T-cell (primary cell): Measurements from ENCODE around the gene SASS6. TPM values are rescaled to one million over a fixed set of nuclear protein-coding genes. Genes with fewer than 3 reads are reported as not detected.

ENCODE experiments used
- ATAC-seq, 4 experiments: fragments of 200-7000 bp in 3 of 4; fragments of 150-1000 bp in 1 of 4; cut with Tn5 transposase; replicated peaks in 1 of 4; 1 replicate in 3 of 4; 2 replicates in 1 of 4; pipeline ENCODE4 v1.10.0; 2021; ENCODE audit warnings: moderate library complexity in 3 of 4, mild to moderate bottlenecking in 2 of 4, moderate number of reproducible peaks in 1 of 4
- CTCF ChIA-PET, 2 donors: fragments of 300-600 bp; sonication (Branson Sonifier 250); formaldehyde crosslinking; loops; one replicate each; lab custom pipeline; 2022; ENCODE audit warnings: antibody characterized with exemption in 2 of 2; lab: Charles Lee
- POLR2A ChIA-PET, 2 donors: fragments of 300-600 bp; sonication (Branson Sonifier 250); formaldehyde crosslinking; loops; one replicate each; lab custom pipeline; 2022; ENCODE audit warnings: antibody characterized with exemption in 2 of 2; lab: Charles Lee
- DNase-seq, 35 experiments: peaks; one replicate each; pipeline versions ENCODE4 v3.0.0 to v3.0.0-alpha.2; 2013 to 2023
- H3K27ac ChIP-seq: one replicate; pipeline ENCODE4 v1.5.1; 2013; ENCODE audit warnings: low read length
- H3K27me3 ChIP-seq, 2 experiments: replicated peaks in 1 of 2; 1 replicate in 1 of 2; 2 replicates in 1 of 2; pipeline versions ENCODE4 v1.6.1 to v1.7.0; 2013; ENCODE audit warnings: low read length in 1 of 2, mixed read lengths in 1 of 2; ENCODE audit not compliant: control insufficient read depth in 2 of 2, insufficient read depth in 2 of 2; ENCODE audit errors: extremely low read depth in 1 of 2
- H3K36me3 ChIP-seq, 2 donors: 1 replicate in 1 of 2; 2 replicates in 1 of 2; pipeline versions ENCODE4 v1.6.1 to v1.7.0; 2013; ENCODE audit warnings: low read length in 1 of 2; ENCODE audit not compliant: control insufficient read depth in 2 of 2, insufficient read depth in 1 of 2; ENCODE audit errors: extremely low read depth in 1 of 2
- H3K4me1 ChIP-seq, 2 experiments: 1 replicate in 1 of 2; 2 replicates in 1 of 2; pipeline versions ENCODE4 v1.6.1 to v1.7.0; 2013; ENCODE audit warnings: low read length in 2 of 2, mixed read lengths in 1 of 2; ENCODE audit not compliant: insufficient read depth in 2 of 2, control insufficient read depth in 1 of 2; ENCODE audit errors: extremely low read depth in 1 of 2
- H3K4me3 ChIP-seq, 2 donors: 1 replicate in 1 of 2; 2 replicates in 1 of 2; pipeline versions ENCODE4 v1.5.1 to v1.7.0; 2013; ENCODE audit warnings: mild to moderate bottlenecking in 2 of 2, low read length in 1 of 2, moderate library complexity in 1 of 2; ENCODE audit not compliant: control insufficient read depth in 1 of 2; ENCODE audit errors: extremely low read depth in 1 of 2
- H3K9me3 ChIP-seq: 2 replicates; pipeline ENCODE4 v1.7.0; 2013
- H3K27ac Mint-ChIP-seq, 2 donors: one replicate each; pipeline ENCODE4 v1.8.0; 2020 to 2021; ENCODE audit warnings: mild to moderate bottlenecking in 2 of 2, mixed read lengths in 2 of 2
- H3K27me3 Mint-ChIP-seq, 2 donors: one replicate each; pipeline ENCODE4 v1.8.0; 2021 to 2022; ENCODE audit warnings: mixed read lengths in 2 of 2
- H3K36me3 Mint-ChIP-seq: one replicate; pipeline ENCODE4 v1.8.0; 2021; ENCODE audit warnings: mixed read lengths
- H3K4me1 Mint-ChIP-seq, 3 donors: one replicate each; pipeline ENCODE4 v1.8.0; 2020 to 2022; ENCODE audit warnings: mixed read lengths in 3 of 3, mild to moderate bottlenecking in 1 of 3
- H3K4me3 Mint-ChIP-seq, 3 donors: one replicate each; pipeline ENCODE4 v1.8.0; 2020 to 2022; ENCODE audit warnings: mild to moderate bottlenecking in 3 of 3, mixed read lengths in 3 of 3, moderate library complexity in 3 of 3
- H3K9me3 Mint-ChIP-seq, 3 donors: one replicate each; pipeline ENCODE4 v1.8.0; 2020 to 2022; ENCODE audit warnings: mixed read lengths in 3 of 3
- whole genome bisulfite sequencing: methylation state at CpG from one replicate; pipeline ENCODE4 v1.1.5; 2013; ENCODE audit warnings: missing lambda C conversion rate; ENCODE audit not compliant: insufficient coverage; 5-methylcytosine and 5-hydroxymethylcytosine counted together
- total RNA-seq, 35 experiments: library from RNA in 6 of 35; stranded (reverse) in 6 of 35; fragments of 120-200 nt in 1 of 35; gene quantifications; one replicate each; pipeline versions ENCODE4 v1.2.1 to v1.2.4 and lab custom pipeline; 2013 to 2026

Gene SASS6
- 1 to 10 TPM; 2.8 to 6.6 (median 4.4) TPM for total RNA-seq
- total RNA-seq (2013) = 5.3 TPM
- total RNA-seq (lab: John Stamatoyannopoulos, UW) = 2.6 to 27.7 (median 9.5) reads per million in 29 experiments

- H3K36me3 Mint-ChIP-seq = peaks cover 3% of the 10 kb centered on the region
- H3K4me3 Mint-ChIP-seq = peak within 1 kb of the TSS; percentile 96 to 99 (median 99)
- peak within 1 kb of the TSS; percentile 96 to 98 for H3K27ac Mint-ChIP-seq
- H3K36me3 ChIP-seq = peaks cover 0 to 11% of the 10 kb centered on the region in 2 donors
- H3K4me1 ChIP-seq = peaks cover 12 to 15% of the 10 kb centered on the region in 2 experiments
- peaks cover 30 to 43% (median 42%) of the 10 kb centered on the region in 3 donors for H3K4me1 Mint-ChIP-seq
- CTCF ChIA-PET = interaction anchor here in 1 of 2 donors (0.9 kb wide), 1 partner anchor 133 kb away, joined by 3 read pairs; the partner anchor contains the start of gene RTCA
- peak within 1 kb of the TSS; percentile 61 for H3K27ac ChIP-seq
- POLR2A ChIA-PET = interaction anchor here in 1 of 2 donors (0.6 to 1.0 kb wide), 5 partner anchors 117 to 326 kb away, joined by 3 to 4 read pairs (median 4); partner anchors contain the start of gene DBT
- peak within 1 kb of the TSS; percentile 96 to 99 for H3K4me3 ChIP-seq
- peak; percentile 78 to 96 (median 94) for DNase-seq
- H3K27me3 ChIP-seq = no peaks in the 10 kb centered on the region
- no peaks in the 10 kb centered on the region for H3K27me3 Mint-ChIP-seq
- ATAC-seq = peak; percentile 95 to 98 (median 96)
- no peaks in the 10 kb centered on the region for H3K9me3 Mint-ChIP-seq
- H3K9me3 ChIP-seq = no peaks in the 10 kb centered on the region
- WGBS = under 1% methylated on average over 48 of the region's 57 CpGs
Observed at GRCh38 chr1:100132566-100133477, at the start of gene SASS6, which contains the start of gene TRMT13. TSS of gene SASS6 (minus strand) at chr1:100132930. CDS start at chr1:100132814, 116 bp downstream. TSS of gene TRMT13 (plus strand) at chr1:100133163. CDS start at chr1:100133169, 6 bp downstream.

GRCh38 chr1:100178091-100178490, 45.4 kb upstream of the SASS6 start, which contains the start of gene LRRC39:
TSS of gene LRRC39 (minus strand) at chr1:100178256. CDS start at chr1:100168516, 9,740 bp downstream.
- ChIA-PET CTCF (no interaction called here), POLR2A (no interaction called here)
- DNase-seq (no peak), ATAC-seq (no peak)
- Mint-ChIP-seq H3K4me3 (no peak within 1 kb of the TSS), H3K36me3 (peaks cover 4% of the 10 kb centered on the region), H3K27me3 (no peaks in the 10 kb centered on the region), H3K9me3 (peaks cover 0 to 14% (median 0%) of the 10 kb centered on the region in 3 donors), H3K4me1 (no peaks in the 10 kb centered on the region), H3K27ac (no peak within 1 kb of the TSS)
- no peak within 1 kb of the TSS for H3K27ac ChIP-seq
- no CpG with 5 or more reads among the region's 5 CpGs for WGBS
- H3K27me3 ChIP-seq = no peaks in the 10 kb centered on the region
- H3K4me3 ChIP-seq = no peak within 1 kb of the TSS
- H3K4me1 ChIP-seq = no peaks in the 10 kb centered on the region
- no peaks in the 10 kb centered on the region for H3K9me3 ChIP-seq
- no peaks in the 10 kb centered on the region for H3K36me3 ChIP-seq

- Histone ChIP-seq H3K36me3 (no peaks in the 10 kb centered on the region), H3K9me3 (no peaks in the 10 kb centered on the region), H3K27me3 (no peaks in the 10 kb centered on the region), H3K4me3 (no peak overlapping the region), H3K4me1 (no peaks in the 10 kb centered on the region), H3K27ac (no peak overlapping the region)
- Mint-ChIP-seq H3K36me3 (peaks cover 4% of the 10 kb centered on the region), H3K9me3 (peaks cover 0 to 9% (median 0%) of the 10 kb centered on the region in 3 donors), H3K4me1 (no peaks in the 10 kb centered on the region), H3K27ac (no peak overlapping the region), H3K4me3 (no peak overlapping the region), H3K27me3 (no peaks in the 10 kb centered on the region)
- DNase-seq = no peak
- ChIA-PET CTCF (no interaction called here), POLR2A (no interaction called here)
- ATAC-seq = no peak
- no CpG with 5 or more reads among the region's 4 CpGs for WGBS
Observed at GRCh38 chr1:100177295-100178041, 44.7 kb upstream of the SASS6 start.

GRCh38 chr1:100168051-100168450, 35.3 kb upstream of the SASS6 start:
- no peaks in the 10 kb centered on the region for H3K4me1 Mint-ChIP-seq
- no peaks in the 10 kb centered on the region for H3K36me3 ChIP-seq
- no peak overlapping the region for H3K27ac ChIP-seq
- no peaks in the 10 kb centered on the region for H3K9me3 ChIP-seq
- WGBS = no CpG with 5 or more reads among the region's 2 CpGs
- H3K27ac Mint-ChIP-seq = no peak overlapping the region
- no peaks in the 10 kb centered on the region for H3K4me1 ChIP-seq
- H3K9me3 Mint-ChIP-seq = no peaks in the 10 kb centered on the region
- ATAC-seq (no peak), DNase-seq (no peak)
- H3K36me3 Mint-ChIP-seq = peaks cover 10% of the 10 kb centered on the region
- H3K4me3 Mint-ChIP-seq = no peak overlapping the region
- POLR2A ChIA-PET = no interaction called here
- H3K4me3 ChIP-seq = no peak overlapping the region
- H3K27me3 Mint-ChIP-seq = peaks cover 0 to 4% of the 10 kb centered on the region in 2 donors
- no peaks in the 10 kb centered on the region for H3K27me3 ChIP-seq
- CTCF ChIA-PET = no interaction called here

- Mint-ChIP-seq H3K9me3 (no peaks in the 10 kb centered on the region), H3K36me3 (peaks cover 6% of the 10 kb centered on the region), H3K4me3 (no peak overlapping the region), H3K4me1 (no peaks in the 10 kb centered on the region), H3K27ac (no peak overlapping the region), H3K27me3 (no peaks in the 10 kb centered on the region)
- ATAC-seq (no peak), DNase-seq (no peak)
- WGBS = no CpG with 5 or more reads among the region's 5 CpGs
- POLR2A ChIA-PET = interaction anchor here in 1 of 2 donors (0.5 kb wide), 1 partner anchor 92 kb away, joined by 3 read pairs; no protein-coding TSS in a partner anchor
- Histone ChIP-seq H3K36me3 (no peaks in the 10 kb centered on the region), H3K4me1 (no peaks in the 10 kb centered on the region), H3K9me3 (no peaks in the 10 kb centered on the region), H3K27ac (no peak overlapping the region), H3K27me3 (no peaks in the 10 kb centered on the region), H3K4me3 (no peak overlapping the region)
- CTCF ChIA-PET = no interaction called here
Observed at GRCh38 chr1:100164702-100165101, 32.0 kb upstream of the SASS6 start.

- H3K4me3 ChIP-seq = no peak overlapping the region
- ChIA-PET CTCF (interaction anchor here in 1 of 2 donors (0.5 kb wide), 1 partner anchor 45 kb away, joined by 4 read pairs; no protein-coding TSS in a partner anchor), POLR2A (interaction anchor here in 1 of 2 donors (0.5 to 0.6 kb wide), 2 partner anchors 11 to 92 kb away, joined by 3 read pairs; no protein-coding TSS in a partner anchor)
- Mint-ChIP-seq H3K4me1 (no peaks in the 10 kb centered on the region), H3K36me3 (peaks cover 6% of the 10 kb centered on the region), H3K27me3 (no peaks in the 10 kb centered on the region), H3K27ac (no peak overlapping the region), H3K9me3 (no peaks in the 10 kb centered on the region), H3K4me3 (no peak overlapping the region)
- DNase-seq = no peak
- H3K9me3 ChIP-seq = no peaks in the 10 kb centered on the region
- no peaks in the 10 kb centered on the region for H3K27me3 ChIP-seq
- no peaks in the 10 kb centered on the region for H3K4me1 ChIP-seq
- ATAC-seq = no peak
- H3K27ac ChIP-seq = no peak overlapping the region
- no peaks in the 10 kb centered on the region for H3K36me3 ChIP-seq
- 40% methylated on average over 1 of the region's 2 CpGs for WGBS
Observed at GRCh38 chr1:100164216-100164615, 31.5 kb upstream of the SASS6 start.
